ENCODE measurements around the gene TLE4.
"Not testable (repeated sequence)": the region's sequence is repeated elsewhere in the genome, so short reads cannot be mapped to it uniquely, and the experiment has no call there.

Gene TLE4

DNA sequence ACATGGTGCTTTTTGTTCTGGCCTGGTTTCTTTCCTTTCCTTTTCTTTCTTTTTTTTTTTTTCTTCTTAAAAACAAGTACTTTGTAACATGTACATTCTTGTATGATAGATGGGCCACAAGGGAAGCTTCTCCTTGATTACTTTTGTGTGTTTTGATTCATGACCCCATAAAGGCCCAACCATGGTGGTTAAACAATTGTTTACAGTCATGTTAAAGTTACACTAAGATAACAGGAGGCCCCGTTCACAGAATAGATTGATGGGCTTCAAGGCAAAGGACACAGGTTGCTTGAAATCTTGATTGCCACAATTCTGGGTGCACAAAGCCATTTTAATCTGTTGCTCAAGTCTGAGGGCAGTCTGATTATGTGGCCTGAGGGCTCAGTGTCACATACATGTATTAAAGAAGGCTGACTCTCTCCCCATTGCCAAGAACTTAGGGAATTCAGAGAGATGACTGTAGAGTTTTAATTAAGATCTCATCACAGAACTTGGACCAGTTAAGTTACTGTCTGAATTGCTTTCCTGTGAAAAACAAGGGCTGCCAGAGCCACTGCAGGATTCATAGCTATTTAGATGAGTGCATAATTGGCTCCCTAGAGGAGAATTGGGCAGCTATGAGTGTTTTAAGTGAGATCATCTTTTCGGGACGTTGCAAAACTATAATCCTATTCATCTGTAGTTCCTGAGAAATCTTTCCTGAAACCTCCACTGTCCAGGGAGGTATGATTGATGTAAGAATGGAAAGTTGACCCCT is 163.4 kb downstream of the TLE4 start:
- DNase-seq (ENCODE audit: low read depth in 2 of 2) = no peak

DNA sequence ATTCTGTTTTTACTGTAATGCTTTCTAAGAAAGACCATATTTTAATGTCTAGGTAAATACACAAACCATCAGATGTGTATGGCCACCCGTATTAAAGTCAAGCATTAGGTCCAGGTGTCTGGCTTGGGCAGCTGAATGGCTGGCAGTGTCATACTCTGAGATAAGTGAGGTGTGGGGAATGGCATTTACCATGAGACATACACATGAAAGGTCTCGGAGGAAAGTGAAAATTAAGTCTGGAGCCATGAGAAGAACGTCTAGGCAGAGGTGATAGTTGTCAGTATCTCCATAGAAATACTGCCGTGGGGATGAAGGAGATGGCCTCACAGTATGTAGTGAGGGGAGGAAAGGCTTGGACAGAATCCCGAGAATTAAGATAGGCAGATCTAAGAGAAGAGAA is 164.3 kb downstream of the TLE4 start:
- DNase-seq (ENCODE audit: low read depth in 2 of 2) = no peak

DNA sequence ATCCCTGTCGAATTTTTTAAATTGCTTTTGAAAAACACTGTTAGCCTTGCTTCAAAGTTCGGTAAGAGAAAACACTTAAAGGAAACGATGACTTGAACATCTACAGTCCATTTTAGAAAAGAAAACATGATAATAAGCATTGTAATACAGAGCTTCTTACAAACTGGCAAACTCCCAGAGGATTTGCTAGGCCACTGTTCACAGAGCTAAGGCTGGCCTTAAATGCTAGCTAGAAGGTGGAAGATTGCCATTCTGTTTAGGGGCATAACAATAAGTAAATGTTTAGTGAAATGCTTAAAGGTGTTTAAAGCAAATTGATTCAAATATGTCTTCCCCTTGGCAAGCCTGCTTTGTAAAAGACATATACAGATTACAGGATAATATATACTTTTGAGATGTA is 169.6 kb downstream of the TLE4 start:
- DNase-seq (ENCODE audit: low read depth in 2 of 2) = no peak

DNA sequence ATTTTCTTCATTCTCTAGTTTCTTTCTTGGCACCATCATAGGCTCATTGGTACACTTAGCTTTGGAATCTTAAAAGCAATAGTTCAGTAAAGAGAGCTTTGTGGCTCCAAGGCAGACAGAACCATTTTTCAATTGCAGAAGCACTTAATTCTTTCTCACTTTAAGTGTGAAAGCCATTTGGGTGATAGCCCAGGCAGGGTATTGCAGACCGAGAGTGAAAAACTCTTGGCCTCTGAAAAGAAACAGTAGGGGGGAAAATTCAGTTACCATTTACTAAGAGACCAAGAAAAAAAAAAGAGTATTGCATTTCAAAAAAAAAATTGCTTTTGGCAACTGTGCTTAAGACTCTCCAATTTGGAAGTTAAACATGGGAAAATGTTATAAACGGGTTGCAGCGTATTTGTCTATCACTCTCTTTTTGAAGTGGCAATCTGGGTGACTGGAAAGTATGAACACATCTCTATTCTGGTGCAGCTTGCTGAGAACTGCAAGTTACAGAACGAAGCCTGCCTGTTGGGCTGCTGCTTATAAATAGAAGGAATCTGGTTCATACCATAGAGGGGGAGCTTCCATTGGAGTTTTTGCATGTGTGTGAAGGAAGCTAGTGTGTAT is 170.5 kb downstream of the TLE4 start:
- no peak for DNase-seq (ENCODE audit: low read depth in 2 of 2)

DNA sequence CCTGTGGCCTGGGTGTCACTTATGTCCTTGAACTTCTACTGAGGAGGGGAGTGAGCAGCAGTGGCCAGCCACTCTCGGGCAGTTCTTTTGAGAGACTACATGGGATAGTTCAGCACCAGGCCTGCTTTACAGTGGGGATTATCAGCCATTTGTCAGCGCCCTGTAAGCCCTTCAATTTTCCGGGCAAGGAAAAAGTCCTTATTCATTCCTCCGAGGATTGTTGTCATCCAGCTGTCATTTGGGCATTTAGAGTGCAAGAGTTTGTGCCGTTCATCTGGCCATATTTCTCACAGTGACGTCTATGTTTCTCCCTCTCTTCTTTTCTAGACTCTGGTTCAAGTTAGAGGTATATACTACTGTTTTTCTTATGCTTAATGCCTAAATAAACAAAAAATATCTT is 172.8 kb downstream of the TLE4 start:
- DNase-seq (ENCODE audit: low read depth in 2 of 2) = no peak

DNA sequence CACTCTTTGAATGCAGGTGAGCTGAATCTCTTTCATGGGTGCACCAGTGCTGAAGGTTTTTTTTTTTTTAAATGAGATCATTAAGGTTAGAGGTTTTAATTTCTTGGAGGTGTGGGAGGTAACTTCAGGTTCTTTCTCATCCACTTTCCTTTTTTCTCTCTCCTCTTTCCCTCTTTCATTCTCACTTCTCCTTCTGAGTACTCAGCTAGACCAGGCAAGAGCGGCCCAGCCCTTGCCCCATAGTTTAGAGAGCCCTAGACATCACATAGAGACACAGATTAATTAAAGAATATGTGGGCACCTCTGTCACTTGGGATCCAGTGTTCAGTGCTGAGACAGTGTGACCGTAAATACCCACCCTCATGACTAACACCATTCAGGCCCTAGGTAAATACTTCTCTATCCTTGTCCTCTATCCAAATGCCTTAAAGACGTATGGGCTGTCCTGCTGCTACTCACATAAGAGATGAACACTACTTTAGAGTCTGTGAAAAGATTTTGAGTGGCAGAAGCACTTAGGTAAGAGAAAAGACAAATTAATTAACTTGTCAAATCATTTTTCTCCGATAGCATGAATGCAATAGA is 174.1 kb downstream of the TLE4 start:
- DNase-seq (ENCODE audit: low read depth in 2 of 2) = no peak

DNA sequence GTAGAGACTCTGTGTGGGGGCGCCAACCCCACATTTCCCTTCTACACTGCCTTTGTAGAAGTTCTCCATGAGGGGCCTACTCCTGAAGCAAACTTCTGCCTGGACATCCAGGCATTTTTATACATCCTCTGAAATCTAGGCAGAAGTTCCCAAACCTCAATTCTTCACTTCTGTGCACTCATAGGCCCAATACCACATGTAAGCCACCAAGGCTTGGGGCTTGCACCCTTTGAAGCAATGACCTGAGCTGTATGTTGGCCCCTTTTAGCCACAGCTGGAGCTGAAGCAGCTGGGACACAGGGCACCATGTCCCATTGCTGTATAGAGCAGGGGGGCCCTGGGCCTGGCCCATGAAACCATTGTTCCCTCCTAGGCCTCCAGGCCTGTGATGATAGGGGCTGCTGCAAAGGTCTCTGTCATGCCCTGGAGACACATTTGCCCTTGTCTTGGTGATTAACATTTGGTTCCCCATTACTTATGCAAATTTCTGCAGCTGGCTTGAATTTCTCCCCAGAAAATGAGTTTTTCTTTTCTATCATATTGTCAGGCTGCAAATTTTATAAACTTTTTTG is 180.2 kb downstream of the TLE4 start:
- DNase-seq (ENCODE audit: low read depth in 2 of 2) = not testable (repeated sequence)

DNA sequence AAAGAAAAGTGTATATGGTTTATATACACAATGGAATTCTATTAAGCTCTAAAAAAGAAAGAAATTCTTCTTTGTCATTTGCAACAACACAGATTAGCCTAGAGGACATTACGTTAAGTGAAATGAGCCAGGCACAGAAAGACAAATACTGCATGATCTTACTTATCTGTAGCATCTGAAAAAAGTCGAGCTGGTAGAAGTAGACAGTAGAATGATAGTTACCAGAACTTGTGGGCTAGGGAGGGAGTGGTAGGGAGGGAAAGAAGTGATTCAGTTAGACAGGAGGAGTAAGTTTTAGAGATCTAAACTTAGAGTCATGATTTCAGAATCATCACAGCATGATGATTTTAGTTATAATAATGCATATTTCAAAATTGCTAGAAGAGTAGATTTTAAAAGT is 184.6 kb downstream of the TLE4 start:
- DNase-seq (ENCODE audit: low read depth in 2 of 2) = no peak

DNA sequence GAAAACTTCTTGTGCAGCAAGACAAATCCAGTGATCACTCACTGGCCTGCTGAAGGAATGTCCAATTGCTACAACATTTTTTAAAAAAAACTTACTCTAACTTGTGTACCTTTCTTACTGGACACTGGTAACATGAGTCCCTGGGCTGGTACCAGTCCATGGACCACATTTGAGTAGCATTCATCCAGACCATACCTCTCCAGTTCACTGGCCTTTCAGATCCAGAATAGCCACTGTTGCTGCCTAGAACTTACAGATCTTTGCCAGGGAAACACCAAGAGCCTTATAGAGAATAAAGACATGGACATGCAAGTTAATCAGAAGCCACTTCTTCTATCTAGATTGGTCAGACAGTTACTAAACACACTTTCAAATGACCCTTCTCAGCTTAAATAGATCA is 185.3 kb downstream of the TLE4 start:
- no peak for DNase-seq (ENCODE audit: low read depth in 2 of 2)

DNA sequence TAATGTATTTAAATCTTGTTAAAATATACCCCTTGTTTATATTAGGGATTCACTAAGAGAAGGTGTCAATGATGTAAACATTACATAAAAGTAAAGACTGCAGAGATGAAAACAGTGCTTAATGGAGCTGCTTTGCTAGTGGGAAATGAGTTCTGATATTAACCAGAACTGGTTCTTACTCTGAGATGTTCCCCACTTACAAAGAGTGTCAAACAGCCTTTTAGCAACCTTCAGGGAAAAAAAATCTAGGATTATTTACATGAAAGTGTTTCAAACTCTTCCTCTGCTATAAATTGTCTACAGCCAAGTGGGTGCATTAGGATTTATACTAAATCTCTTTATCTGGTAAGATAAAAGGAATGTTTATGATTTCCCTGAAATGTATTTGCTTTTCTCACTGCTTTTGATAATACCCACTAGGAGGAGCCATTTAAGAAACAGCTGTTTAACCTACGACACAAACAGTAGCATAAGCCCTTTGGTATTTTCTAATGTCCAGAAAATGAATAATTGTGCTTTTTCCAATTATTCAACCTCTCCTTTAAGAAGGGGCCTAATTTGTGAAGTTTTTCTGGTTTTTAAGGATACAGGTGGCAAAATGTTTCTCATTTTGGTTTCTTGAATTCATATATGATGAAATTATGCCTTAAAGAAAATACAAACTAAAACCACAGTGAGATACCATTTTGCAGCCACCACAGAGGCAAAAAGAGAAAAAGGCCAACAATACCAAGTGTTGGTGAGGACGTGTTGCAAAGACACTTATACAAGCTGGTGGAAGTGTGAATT is 186.3 kb downstream of the TLE4 start:
- DNase-seq (ENCODE audit: low read depth in 2 of 2) = no peak

DNA sequence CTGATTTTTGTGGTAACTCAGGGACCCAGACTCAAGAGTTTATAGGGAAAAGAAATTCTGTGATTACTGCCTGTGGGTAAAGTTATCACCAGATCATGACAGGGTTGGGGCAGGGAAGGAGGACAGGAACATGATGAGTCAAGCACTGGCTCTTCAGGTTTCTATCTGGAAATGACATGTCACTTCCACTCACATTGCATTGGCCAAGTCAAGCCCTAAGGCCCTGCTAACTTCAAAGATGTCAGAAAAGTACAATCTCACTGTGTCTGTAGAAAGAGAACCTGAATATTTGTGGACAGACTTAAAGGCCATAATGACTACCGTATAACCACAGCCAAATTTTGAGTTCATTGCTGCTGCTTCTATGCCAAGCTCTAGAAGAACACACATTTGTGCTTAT is 187.7 kb downstream of the TLE4 start:
- peak in 1 of 2 donors; percentile 2 for DNase-seq (ENCODE audit: low read depth in 2 of 2)

DNA sequence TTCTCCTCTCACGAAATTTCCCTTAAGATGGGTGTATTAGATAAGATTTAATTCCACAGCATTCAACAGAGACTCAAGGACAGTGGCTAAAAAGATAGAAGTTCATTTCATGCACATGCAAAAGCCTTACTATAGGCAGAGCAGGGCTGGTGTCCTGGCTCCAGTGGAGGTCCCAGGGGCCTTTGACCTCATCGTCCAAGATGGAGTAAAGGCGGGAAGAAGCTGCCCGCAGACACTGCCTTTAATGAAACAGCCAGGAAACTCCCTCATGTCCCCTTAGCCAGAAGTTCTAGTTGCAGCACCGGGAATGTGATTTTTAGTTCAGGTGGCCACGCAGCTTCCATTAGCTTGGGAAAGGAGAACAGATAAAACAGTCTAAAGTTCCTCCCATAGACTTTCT is 190.3 kb downstream of the TLE4 start:
- DNase-seq (ENCODE audit: low read depth in 2 of 2) = no peak

DNA sequence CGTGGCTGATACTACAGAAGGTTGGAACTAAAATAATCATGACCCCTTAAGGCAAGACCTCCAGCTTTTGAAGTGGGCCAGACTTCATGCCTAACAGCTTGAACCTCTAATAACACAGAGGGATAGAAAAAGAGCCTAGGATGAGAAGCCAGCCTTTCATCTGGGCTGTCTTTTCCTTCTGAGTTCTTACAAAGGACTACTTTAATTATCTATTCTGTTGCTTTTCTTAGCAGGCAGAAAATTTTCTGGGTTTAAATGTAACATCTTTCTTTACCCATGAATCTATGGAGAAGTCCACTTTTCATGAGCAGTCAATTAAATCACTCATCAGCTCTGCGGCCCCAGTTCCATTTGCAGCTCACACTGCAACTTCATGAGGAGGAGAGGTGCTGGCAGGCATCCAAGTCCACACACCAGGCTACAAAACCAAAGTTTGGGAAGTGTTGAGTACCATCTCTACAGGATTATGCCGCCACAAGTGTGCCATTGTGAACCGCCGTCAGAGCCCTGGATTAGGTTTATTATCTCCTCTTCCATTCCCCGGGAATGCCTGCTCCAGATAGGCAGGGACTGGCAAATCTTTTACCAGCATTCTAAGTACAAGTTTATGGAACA is 192.0 kb downstream of the TLE4 start:
- no peak for DNase-seq (ENCODE audit: low read depth in 2 of 2)

DNA sequence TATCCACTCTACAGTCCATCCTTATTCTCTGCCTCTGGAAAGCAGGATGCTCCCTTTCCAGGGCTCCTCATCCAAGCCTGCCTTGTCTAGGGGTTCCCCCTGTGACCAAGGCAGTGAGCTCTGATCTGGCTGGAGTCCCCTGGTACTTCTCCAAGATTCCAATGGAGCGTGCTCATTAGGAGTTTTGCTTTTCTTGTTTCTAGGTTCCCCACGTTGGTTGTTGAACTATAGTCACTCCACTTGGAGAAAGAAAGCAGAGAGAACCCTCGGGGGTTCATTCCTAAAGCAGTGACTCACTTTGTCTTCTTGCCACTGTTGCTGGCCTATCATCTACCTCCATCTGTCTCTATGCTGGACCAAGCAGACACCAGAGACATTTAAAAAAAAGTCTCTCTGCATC is 192.6 kb downstream of the TLE4 start:
- DNase-seq (ENCODE audit: low read depth in 2 of 2) = no peak

DNA sequence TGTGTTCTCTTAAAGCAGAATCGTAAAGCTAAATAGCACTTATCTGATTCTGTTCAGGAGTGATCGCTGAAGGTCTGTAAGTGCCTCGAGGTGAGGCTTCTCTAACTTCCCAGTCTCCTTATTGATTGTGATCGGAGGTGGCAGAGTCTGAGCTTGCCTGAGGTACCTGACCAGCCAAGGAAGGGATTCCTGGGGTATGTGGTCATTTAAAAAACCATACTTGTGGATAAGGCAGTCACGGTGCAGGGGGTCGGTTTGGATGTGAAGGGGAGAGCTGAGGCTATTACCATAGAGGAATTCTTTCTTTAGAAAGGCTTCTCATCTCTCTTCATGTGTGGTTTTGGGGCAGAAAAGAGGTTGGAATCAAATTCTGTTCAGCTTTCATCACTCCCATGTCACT is 193.7 kb downstream of the TLE4 start:
- no peak for DNase-seq (ENCODE audit: low read depth in 2 of 2)

DNA sequence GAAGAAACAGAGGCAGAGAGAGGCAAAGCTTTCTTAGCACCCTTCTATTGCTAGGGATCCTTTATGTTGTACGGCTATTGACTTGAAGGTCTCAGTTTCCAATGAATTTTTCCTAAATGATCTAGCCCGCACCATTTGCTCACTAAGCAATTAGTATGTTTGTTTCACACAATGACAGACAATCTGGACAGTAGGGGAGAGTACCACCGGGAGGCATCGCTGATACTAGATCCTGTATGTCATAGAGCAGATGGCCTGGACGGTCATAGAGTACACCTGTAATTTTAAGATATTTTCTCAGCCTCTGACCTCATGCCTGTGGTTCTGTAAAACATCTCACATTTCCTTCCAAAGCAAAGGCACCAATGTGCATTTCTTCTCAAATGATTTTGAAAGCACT is 194.3 kb downstream of the TLE4 start:
- DNase-seq (ENCODE audit: low read depth in 2 of 2) = no peak

DNA sequence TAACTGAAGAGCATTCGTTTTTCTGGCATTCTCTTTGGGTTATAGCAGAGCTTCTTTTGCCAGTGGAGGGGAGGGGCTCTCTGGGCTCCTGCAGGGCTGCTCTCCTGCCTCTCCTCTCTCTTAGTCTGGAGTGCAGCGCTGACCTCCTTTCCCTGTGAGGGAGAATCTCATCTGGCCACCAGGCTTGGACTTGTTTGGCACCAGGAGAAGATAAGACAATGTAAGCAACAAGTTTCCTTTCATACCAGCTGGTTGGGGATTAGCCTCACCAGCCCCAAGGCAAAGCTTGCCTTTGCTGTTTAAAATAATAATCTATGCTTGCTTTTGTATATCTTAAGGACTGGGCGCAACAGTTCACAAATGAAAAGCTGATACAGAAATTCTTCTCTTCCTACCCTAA is 196.4 kb downstream of the TLE4 start:
- no peak for DNase-seq (ENCODE audit: low read depth in 2 of 2)

DNA sequence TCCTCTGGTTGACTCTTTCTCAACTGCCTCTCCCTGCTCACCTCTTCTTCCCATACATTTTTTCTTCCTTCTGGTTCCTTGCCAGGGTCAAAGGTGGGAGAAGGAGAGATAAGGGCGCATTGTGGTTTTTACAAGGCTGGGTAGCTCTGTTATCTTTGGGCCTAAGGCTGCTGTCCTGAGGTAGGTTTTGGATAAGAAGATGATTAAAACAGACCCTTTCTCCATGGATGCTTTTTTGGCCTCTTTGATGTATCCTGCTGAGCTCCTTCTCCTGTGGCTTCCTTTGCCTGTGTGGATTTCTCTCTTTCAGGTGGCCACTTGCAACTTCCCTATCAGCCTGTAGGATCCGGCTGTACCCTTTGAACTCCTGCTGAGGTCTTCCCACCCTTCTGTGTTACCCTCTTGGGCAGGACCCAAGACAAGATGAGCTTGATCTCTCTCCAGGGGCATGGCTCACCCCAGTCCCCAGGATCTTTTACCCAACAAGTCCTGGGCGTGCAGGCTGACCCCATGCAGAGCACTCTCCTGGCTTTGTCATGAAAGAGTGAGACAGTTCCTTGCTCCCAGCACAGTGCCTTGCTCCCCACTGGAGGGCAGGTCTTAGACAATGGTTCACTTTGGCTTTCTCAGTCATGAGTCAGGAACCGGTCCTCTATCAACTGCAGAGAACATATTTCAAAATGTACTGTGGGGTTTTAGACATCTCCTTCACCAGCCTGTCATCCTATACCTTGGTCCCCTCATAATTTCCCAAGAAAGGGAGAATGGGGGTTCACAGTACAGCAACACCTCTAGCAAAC is 197.9 kb downstream of the TLE4 start:
- DNase-seq (ENCODE audit: low read depth in 2 of 2) = no peak

DNA sequence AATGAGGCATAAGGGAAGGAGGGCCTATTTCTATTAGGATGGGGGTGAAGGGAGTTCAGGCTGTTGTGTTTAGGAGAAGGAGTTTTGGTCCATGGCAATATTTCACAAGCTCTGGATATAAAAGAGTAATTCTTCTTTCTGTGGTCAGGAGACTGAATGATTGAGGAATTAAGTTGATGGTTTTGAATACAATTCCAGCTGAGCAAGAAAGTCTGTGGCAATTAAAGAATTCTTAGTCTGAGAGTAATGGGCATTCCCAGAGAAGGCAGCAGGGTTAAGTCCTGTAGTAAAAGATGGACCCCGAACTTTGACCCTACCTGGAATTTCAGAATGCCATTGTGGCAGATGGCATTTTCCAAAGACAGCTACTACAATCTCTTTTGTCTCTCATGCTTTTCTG is 202.6 kb downstream of the TLE4 start:
- no peak for DNase-seq (ENCODE audit: low read depth in 2 of 2)
